CD4-positive, alpha-beta T cell treated with Interleukin-1 beta for 1 hour (primary cell): Measurements from ENCODE around the gene TMEM63B.
"Not testable (repeated sequence)": the region's sequence is repeated elsewhere in the genome, so short reads cannot be mapped to it uniquely, and the experiment has no call there.

Source experiments
- DNase-seq, 2 donors: peaks; one replicate each; pipeline ENCODE4 v3.0.0-alpha.2; 2020 to 2022

Gene TMEM63B

DNA sequence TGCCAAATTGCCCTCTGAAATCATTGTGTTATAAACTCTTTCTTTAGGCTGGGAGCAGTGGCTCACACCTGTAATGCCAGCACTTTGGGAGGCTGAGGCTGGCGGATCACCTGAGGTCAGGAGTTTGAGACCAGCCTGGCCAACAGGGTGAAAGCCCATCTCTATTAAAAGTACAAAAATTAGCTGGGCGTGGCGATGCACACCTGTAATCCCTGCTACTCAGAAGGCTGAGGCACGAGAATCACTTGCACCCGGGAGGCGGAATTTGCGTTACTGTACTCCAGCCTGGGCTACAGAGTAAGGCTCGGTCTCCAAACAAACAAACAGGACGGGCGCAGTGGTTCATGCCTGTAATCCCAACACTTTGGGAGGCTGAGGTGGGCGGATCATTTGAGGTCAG is 69.0 kb downstream of the TMEM63B start:
- DNase-seq: not testable (repeated sequence)

DNA sequence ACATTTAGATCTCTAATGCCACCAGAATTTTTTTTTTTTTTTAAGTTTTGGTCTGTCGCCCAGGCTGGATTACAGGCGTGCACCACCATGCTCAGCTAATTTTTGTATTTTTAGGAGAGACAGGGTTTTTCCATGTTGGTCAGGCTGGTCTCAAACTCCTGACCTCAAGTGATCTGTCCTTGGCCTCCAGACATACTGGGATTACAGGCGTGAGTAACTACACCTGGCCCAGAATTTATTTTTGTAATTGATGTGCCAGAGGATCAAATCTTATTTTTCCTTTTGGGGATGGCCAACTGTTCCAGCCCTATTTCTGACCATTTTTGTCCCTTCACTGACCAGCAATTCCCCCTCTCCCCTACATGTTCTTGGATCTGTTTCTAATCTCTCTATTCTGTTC is 71.3 kb downstream of the TMEM63B start:
- DNase-seq: no peak

DNA sequence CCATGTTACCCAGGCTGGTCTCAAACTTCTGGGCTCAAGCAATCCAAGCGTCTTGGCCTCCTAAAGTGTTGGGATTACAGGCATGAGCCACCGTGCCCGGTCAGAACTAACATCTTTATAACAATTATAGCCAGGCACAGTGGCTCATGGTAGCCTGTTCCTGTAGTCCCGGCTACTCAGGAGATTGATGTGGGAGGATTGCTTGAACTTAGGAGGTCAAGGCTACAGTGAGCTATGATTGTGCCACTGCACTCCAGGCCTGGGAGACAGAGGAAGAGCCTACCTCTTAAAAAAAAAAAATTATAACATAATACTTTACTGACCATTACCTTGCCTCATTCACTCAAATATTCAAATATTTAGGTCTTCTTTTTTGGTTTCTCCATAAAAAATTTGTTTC is 72.5 kb downstream of the TMEM63B start:
- no peak for DNase-seq

DNA sequence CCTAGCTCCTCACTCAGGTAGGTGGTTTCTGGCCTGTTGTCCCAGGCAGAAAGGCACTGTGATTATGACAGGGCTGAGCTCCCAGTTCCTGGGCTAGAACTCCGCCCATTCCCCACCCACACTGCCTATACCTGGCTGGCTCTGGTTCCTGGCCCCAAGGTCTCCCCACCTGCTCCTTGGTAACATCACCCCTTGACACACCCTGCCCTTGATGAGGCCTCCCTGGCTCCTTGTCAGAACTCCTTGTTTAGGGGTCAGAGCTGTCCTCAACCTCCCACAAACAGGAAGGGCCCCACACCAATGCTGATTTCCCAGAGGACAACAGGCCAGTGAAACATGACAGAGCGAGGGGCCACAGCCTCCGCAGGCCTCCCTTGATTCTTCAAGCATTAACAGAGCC is 73.8 kb downstream of the TMEM63B start:
- no peak for DNase-seq

DNA sequence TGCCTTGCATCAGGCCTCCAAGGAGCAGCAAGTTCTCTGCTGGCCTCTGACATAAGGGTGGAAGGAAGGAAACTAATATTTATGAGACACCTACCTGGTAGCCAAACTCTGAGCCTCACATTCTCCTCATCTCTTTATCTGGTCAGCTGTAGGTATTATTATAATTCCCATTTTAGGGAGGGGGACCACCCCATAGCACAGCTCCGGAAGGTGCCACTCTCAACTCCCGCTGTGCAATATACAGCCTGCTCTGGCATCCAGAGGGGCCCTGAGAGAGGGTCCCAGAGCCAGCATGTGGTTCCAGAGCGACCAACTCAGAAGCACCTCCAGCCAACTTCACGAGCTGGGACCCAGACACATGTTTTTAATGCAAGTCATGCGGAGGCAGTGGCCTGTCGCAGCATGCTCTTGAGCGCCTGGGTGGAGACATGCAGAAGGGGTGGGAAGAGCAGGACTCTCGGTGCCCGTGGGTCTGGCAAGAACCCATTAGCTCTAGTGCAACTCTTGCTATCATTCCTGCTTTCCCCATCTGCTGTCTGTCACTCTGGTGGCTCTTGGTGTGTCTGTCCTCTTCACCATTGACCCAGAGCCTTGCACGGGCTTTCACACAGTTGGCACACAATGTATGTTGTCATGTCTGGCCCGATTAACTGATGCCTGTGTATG is 74.4 kb downstream of the TMEM63B start:
- DNase-seq: no peak

DNA sequence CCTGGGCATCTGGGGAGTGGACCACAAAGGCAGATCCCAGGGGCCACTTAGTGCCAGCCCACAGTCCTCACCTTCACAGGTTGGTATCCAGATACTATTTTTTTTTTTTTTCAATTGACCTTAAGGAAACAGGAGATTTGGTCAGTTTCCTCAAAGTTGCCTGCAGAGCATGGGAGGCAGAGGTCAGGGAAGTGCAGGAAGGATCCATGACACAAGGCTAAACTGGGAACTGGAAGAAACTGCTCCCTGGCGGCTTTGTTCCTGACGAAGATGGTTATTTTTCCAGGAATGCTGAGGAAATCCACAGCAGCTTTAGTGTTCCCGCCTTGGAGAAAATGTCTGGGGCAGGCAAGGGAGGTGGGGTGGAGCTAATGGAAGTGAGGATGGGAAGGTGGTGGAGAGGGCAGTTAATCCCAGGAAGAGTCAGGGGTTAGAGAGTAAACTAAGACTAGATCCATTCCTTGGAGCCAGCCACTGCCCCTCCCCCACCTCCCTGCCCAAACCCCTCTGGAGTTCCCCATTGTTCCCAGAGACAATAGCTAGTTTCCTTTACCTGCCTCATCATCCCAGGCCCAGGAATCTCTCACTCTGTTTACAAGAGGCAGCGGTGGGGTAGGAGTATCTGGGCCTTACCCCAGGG is 75.1 kb downstream of the TMEM63B start:
- no peak for DNase-seq

DNA sequence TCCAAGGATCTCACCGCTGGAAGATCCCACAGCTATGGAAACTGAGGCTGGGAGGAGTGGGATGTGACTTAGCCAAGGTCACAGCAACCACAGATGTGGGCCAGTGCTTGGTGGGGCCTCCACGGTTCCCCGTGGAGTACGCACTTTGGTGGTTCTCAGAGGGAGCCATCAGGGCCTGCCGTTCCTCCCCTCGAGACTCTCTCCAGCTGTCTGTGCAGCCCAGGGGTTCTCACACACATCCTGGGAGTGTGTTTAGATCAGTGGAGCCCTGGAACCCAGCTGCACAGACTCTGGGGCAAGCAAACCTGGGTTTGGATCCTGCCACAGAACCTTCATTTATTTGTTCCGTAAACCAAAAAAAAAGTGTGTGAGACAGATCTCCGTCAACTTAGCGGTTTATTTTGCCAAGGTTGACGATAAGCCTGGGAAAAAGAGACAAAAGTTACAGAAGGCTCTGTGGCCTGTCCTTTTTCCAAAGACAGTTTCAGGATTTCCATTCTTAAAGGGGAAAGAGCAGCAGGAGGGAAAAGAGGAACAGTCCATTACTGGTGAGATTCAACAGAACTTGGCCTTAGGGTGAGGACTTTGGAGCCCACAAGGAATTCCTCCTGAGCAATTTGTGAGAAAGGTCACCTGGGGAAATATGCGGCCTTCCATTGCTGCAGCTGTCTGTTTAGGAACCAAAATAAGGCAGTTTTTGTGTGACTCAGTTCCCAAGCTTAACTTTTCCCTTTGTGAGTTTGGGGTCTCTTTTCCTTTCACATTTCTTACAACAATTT is 75.8 kb downstream of the TMEM63B start:
- no peak for DNase-seq

DNA sequence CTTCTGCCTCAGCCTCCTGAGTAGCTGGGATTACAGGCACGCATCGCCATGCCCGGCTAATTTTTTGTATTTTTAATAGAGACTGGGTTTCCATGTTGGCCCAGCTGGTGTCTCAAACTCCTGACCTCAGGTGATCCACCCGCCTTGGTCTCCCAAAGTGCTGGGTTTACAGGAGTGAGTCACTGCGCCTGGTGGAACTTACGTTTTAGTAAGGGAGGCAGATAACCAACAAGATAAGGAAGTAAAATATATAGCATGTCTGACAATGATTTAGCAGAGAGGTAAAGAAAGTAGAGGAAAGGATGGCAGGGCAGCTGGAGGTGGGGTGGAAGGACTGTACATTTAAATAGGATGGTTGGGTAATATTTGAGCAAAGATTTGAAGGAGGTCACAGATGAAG is 76.6 kb downstream of the TMEM63B start:
- no peak for DNase-seq
